ENCODE results near the gene KIR3DL1.
"Not testable (repeated sequence)": the region's sequence is repeated elsewhere in the genome, so short reads cannot be mapped to it uniquely, and the experiment has no call there.

Gene KIR3DL1

DNA sequence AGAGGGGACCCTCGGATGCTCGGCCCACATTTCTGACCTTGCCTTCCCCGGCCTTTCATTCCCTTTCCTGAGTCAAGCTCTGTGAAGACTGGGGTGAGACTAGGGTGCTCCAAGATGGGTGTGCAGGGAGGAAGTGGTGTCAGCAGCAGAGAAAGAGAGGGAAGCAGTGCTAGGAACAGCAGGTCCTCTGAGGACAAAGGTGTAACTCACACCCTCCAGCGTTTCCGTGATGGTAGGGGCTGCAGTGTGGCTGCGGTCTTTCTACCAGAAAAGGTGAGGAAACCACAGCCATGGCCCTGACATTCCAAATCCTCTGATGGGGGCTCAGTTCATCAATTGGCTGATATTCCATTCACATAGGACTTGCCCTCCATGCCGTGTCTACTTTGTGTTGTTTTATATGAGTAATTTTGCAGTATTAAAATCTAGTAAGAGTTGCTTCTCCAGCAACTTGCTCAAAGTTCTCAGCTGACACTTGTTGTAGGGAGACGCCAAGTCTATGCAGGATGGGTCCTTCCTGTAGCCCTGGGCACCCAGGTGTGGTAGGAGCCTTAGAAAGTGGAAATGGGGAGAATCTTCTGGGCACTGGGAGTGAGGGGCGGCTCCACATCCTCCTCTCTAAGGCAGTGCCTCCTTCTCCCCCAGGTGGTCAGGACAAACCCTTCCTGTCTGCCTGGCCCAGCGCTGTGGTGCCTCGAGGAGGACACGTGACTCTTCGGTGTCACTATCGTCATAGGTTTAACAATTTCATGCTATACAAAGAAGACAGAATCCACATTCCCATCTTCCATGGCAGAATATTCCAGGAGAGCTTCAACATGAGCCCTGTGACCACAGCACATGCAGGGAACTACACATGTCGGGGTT is 1.6 kb downstream of the KIR3DL1 start:
- DNase-seq, result no peak

DNA sequence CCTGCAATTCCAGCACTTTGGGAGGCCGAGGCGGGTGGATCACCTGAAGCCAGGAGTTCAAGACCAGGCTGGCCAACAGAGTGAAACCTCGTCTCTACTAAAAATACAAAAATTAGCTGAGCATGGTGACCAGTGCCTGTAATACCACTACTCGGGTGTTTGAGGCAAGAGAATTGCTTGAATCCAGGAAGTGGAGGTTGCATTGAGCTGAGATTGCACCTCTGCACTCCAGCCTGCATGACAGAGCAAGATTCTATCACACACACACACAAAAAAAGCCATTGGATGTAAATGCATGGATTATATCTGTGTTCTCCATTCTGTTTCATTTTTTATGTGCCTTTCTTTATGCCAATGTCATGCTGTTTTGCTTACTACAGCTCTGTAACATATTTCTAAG is 8.1 kb downstream of the KIR3DL1 start:
- not testable (repeated sequence) for DNase-seq

DNA sequence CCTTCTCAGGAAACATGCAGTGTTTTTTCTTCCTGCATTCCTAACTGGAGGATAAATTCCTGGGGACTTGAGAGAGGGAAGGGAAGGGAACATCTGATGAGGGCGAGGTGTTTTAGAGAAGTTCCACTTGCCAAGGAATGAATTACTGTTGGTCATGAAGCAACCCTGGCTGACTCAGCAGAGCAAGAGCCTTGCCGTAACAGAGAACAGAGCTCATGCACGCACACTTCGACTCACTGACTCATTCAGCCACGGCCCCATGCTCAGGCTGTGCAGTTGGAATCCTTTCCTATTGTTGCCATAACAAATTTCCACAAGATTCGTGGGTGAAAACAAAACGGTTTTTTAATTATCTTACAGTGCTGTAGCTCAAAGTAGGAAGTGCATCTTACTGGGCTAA is 9.1 kb downstream of the KIR3DL1 start:
- DNase-seq, result peak; percentile 81

DNA sequence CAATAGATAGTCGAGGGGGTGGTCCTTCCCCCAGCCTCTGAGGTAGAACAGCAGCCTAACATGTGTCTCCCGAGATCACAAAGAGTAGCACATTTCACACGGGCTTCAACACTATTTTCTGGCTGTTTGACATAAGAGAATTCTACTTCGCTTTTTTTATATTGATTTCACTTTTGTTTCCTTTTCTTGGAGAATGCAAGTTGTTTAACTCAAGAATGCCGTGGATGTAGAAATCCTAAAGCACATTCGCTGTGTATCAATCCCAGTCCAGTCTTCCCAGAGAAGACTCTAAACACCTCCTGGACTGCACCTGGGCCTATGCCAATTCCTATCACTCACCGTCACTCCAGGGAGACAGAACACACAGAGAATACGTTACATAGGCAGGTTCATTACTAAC is 11.8 kb downstream of the KIR3DL1 start:
- not testable (repeated sequence) for DNase-seq

DNA sequence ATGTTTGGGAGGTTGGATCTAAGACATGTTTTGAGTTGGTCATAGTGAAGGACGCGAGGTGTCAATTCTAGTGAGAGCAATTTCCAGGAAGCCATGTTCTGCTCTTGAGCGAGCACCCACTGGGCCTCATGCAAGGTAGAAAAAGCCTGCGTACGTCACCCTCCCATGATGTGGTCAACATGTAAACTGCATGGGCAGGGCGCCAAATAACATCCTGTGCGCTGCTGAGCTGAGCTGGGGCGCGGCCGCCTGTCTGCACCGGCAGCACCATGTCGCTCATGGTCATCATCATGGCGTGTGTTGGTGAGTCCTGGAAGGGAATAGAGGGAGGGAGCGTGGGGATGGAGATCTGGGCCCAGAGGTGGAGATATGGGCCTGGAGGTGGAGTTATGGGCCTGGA is 16.2 kb downstream of the KIR3DL1 start, which contains the start of gene KIR2DS4:
TSS of gene KIR2DS4 (plus strand) at position 181 of the 400 bp plus-strand sequence.
- not testable (repeated sequence) for DNase-seq

DNA sequence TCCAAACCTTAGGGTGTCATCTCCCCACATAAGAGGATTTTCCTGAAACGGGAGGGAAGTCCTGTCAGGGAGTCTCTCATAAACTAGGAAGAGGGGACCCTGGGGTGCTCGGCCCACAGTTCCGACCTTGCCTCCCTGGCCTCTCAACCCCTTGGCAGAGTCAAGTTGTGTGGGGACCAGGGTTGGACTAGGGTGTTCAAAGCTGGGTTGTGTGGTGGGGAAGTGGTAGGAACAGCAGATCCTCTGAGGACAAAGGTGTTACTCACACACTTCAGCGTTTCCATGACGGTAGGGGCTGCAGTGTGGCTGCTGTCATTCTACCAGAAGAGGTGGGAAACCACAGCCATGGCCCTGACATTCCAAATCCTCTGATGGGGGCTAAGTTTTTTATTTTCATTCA is 18.9 kb downstream of the KIR3DL1 start:
- DNase-seq, result not testable (repeated sequence)

DNA sequence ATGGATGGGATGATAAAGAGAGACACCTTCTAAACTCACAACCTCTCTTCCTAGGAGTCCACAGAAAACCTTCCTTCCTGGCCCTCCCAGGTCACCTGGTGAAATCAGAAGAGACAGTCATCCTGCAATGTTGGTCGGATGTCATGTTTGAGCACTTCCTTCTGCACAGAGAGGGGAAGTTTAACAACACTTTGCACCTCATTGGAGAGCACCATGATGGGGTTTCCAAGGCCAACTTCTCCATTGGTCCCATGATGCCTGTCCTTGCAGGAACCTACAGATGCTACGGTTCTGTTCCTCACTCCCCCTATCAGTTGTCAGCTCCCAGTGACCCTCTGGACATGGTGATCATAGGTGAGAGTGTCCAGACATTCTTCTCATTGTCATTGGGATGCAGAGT is 21.3 kb downstream of the KIR3DL1 start:
- not testable (repeated sequence) for DNase-seq

DNA sequence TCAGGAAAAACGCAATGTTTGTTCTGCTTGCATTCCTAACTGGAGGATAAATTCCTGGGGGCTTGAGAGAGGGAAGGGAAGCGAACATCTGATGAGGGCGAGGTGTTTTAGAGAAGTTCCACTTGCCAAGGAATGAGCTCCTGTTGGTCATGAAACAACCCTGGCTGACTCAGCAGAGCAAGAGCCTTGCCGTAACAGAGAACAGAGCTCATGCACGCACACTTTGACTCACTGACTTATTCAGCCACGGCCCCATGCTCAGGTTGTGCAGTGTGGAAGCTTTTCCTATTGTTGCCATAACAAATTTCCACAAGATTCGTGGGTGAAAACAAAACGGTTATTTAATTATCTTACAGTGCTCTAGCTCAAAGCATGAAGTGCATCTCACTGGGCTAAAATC is 26.9 kb downstream of the KIR3DL1 start:
- DNase-seq, result not testable (repeated sequence)

DNA sequence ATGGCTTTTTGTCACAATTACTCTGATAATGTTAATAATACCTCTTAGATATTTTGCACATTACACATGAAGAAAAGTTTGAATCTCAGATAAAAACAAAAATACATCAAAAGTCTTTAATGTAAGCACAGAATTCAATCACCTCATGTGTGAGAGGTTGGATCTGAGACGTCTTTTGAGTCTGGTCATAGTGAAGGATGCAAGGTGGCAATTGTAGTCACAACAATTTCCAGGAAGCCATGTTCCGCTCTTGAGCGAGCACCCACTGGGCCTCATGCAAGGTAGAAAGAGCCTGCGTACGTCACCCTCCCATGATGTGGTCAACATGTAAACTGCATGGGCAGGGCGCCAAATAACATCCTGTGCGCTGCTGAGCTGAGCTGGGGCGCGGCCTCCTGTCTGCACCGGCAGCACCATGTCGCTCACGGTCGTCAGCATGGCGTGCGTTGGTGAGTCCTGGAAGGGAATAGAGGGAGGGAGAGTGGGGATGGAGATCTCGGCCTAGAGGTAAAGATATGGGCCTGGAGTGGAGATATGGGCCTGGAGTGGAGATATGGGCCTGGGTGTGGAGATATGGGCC is 33.9 kb downstream of the KIR3DL1 start, which contains the start of gene KIR3DL2:
TSS of gene KIR3DL2 (plus strand) at position 383 of the 580 bp plus-strand sequence. CDS start at position 416, 33 bp downstream.
- not testable (repeated sequence) for DNase-seq

DNA sequence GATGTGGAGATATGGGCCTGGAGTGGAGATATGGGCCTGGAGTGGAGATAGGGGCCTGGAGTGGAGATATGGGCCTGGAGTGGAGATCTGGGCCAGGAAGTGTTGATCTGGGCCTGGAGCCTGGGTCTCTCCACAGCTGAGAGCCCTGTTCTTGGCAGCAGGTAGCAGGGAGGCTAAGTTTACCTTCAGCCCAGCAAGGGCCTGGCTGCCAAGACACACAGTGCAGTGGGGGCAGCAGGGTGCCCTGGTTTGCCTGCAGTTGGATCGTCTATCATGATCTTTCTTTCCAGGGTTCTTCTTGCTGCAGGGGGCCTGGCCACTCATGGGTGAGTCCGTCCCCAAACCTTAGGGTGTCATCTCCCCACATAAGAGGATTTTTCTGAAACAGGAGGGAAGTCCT is 34.7 kb downstream of the KIR3DL1 start:
- no peak for DNase-seq

DNA sequence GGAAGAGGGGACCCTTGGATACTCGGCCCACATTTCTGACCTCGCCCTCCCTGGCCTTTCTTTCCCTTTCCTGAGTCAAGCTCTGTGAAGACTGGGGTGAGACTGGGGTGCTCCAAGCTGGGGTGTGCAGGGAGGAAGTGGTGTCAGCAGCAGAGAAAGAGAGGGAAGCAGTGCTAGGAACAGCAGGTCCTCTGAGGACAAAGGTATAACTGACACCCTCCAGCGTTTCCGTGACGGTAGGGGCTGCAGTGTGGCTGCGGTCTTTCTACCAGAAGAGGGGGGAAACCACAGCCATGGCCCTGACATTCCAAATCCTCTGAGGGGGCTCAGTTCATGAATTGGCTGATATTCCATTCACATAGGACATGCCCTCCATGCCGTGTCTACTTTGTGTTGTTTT is 35.1 kb downstream of the KIR3DL1 start:
- no peak for DNase-seq

DNA sequence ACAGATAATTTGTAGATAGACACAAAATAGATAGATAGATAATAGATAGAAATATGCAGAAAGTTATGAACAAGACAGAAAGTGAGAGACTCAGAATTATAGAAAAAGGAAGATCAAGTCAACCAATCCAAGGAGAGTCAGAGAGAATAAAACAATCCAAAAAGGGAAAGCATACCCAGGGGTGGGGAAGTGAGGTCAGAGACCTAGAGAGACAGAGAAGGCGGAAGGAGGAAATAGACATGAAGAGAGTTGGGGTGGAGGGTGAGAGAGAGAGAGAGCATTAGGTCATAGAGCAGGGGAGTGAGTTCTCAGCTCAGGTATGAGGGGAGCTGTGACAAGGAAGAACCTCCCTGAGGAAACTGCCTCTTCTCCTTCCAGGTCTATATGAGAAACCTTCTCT is 39.0 kb downstream of the KIR3DL1 start:
- peak; percentile 29 for DNase-seq

DNA sequence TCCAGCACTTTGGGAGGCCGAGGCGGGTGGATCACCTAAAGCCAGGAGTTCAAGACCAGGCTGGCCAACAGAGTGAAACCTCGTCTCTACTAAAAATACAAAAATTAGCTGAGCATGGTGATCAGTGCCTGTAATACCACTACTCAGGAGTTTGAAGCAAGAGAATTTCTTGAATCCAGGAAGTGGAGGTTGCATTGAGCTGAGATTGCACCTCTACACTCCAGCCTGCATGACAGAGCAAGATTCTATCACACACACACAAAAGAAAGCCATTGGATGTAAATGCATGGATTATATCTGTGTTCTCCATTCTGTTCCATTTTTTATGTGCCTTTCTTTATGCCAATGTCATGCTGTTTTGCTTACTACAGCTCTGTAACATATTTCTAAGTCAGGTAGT is 42.2 kb downstream of the KIR3DL1 start:
- not testable (repeated sequence) for DNase-seq

DNA sequence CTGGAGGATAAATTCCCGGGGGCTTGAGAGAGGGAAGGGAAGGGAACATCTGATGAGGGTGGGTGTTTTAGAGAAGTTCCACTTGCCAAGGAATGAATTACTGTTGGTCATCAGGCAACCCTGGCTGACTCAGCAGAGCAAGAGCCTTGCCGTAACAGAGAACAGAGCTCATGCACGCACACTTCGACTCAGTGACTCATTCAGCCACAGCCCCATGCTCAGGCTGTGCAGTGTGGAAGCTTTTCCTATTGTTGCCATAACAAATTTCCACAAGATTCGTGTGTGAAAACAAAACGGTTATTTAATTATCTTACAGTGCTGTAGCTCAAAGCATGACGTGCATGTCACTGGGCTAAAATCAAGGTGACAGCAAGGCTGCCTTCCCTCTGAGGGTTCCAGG is 43.2 kb downstream of the KIR3DL1 start:
- peak; percentile 86 for DNase-seq

DNA sequence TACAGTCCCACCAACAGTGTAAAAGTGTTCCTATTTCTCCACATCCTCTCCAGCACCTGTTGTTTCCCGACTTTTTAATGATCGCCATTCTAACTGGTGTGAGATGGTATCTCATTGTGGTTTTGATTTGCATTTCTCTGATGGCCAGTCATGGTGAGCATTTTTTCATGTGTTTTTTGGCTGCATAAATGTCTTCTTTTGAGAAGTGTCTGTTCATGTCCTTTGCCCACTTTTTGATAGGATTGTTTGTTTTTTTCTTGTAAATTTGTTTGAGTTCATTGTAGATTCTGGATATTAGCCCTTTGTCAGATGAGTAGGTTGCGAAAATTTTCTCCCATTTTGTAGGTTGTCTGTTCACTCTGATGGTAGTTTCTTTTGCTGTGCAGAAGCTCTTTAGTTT is 47.2 kb downstream of the KIR3DL1 start:
- not testable (repeated sequence) for DNase-seq

DNA sequence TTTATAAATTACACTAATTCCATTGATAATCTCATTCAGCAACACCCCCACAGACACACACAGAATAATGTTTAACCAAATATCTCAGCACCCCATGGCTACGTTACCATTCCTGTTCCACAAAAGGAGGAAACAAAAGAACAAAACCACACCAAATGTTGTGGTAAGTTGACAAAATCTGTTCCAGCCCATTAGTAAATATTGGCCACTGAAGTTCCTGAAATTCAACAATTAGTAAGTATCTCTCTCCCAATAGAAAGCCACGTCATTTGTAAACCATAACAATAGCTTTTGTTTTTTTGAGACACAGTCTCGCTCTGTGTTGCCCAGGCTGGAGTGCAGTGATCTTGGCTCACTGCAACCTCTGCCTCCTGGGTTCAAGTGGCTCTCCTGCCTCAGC is 55.4 kb downstream of the KIR3DL1 start:
- DNase-seq, result peak; percentile 78

DNA sequence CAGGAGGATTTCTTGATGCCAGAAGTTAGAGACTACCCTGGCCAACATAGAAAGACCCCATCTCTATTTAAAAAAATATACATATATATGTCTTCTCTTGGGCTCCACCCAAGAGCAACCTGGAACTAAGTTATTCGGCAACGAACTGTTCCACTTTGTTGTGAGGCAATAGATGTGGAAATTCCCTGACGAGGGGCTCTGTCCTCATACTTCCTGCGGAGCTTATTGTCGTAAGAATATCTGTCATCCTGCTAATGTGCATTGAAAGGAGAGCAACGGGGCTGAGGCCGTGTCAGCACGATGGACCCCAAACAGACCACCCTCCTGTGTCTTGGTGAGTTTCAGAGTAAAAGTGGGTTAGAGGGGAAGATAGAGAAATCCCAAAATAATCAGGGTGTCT is 57.7 kb downstream of the KIR3DL1 start, which contains the start of gene FCAR:
TSS of gene FCAR (plus strand) at position 246 of the 400 bp plus-strand sequence. CDS start at position 301, 55 bp downstream.
- DNase-seq, result peak; percentile 54

DNA sequence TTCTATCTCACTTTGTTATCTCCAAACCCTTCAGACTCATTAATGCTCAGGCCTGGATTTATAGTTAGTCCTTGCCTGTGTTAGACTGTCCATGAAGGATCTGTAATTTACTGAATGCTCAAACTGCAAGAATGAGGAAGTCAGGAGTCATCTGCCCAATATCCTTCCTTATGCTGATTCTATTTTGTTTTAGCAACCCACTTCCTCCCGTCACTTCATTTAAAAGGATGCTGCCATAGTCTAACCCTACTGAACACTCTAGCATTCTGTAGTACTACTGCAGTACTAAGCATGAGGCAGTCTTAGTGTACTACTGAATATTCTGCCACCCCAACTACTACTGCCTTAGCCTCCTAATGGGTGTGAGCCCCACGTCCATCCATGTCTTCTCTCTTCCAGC is 59.2 kb downstream of the KIR3DL1 start:
- DNase-seq, result peak; percentile 94

DNA sequence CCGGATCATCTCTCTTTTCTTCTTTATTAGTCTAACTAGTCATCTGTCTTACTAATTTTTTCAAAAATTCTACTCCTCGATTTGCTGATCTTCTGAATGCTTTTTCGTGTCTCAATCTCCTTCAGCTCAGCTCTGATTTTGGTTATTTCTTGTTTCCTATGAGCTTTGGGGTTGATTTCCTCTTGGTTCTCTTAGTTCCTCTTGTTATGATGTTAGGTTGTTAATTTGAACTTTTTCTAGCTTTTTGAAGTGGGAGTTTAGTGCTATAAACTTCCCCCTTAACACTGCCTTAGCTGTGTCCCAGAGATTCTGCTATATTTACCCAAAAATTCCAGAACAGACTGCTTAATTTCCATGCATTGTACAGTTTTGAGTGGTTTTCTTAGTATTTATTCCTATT is 61.2 kb downstream of the KIR3DL1 start:
- peak; percentile 31 for DNase-seq

All from MV-4-11 (cell line).